NOMO-1 treated with dmso at 0.1 percent for 144 hours (cell line): ENCODE data around the gene PRDM16.

ENCODE experiments used
- DNase-seq: peaks from one replicate; lab custom pipeline; 2025; ENCODE audit not compliant: unreplicated experiment; lab: John Stamatoyannopoulos, UW

Gene PRDM16

GRCh38 chr1:3053366-3053980 lies 15.5 kb upstream of the PRDM16 start:
- DNase-seq, result no peak

GRCh38 chr1:3053986-3054385 lies 15.0 kb upstream of the PRDM16 start:
- no peak for DNase-seq

GRCh38 chr1:3054474-3054873 lies 14.5 kb upstream of the PRDM16 start:
- no peak for DNase-seq

- DNase-seq, result no peak
Observed at GRCh38 chr1:3055051-3055450, 14.0 kb upstream of the PRDM16 start.

GRCh38 chr1:3056641-3057040 lies 12.4 kb upstream of the PRDM16 start:
- DNase-seq, result no peak

- DNase-seq, result no peak
Observed at GRCh38 chr1:3058263-3059030, 10.6 kb upstream of the PRDM16 start.

- no peak for DNase-seq
Observed at GRCh38 chr1:3060127-3060526, 8.9 kb upstream of the PRDM16 start.

- DNase-seq, result no peak
Observed at GRCh38 chr1:3060601-3061551, 8.1 kb upstream of the PRDM16 start.

GRCh38 chr1:3061566-3061965 lies 7.4 kb upstream of the PRDM16 start:
- DNase-seq, result no peak

GRCh38 chr1:3061981-3062615 lies 6.9 kb upstream of the PRDM16 start:
- DNase-seq, result no peak

GRCh38 chr1:3062616-3063378 lies 6.2 kb upstream of the PRDM16 start:
- DNase-seq, result no peak

GRCh38 chr1:3063379-3064295 lies 5.4 kb upstream of the PRDM16 start:
- DNase-seq, result no peak

- no peak for DNase-seq
Observed at GRCh38 chr1:3064296-3064850, 4.6 kb upstream of the PRDM16 start.

- no peak for DNase-seq
Observed at GRCh38 chr1:3064901-3065300, 4.1 kb upstream of the PRDM16 start.

GRCh38 chr1:3065396-3065795 lies 3.6 kb upstream of the PRDM16 start:
- DNase-seq, result no peak

GRCh38 chr1:3065797-3066196 lies 3.2 kb upstream of the PRDM16 start:
- DNase-seq, result no peak

GRCh38 chr1:3066250-3066711 lies 2.7 kb upstream of the PRDM16 start:
- DNase-seq, result no peak

GRCh38 chr1:3066826-3067225 lies 2.2 kb upstream of the PRDM16 start:
- no peak for DNase-seq

GRCh38 chr1:3067301-3067670 lies 1.7 kb upstream of the PRDM16 start:
- DNase-seq, result no peak
